Stimulated activated CD4-positive, alpha-beta T cell treated with anti-CD3 and anti-CD28 coated beads, TNF-alpha, amount 100 ng/mL, for 1 hour (primary cell): ENCODE measurements around the gene DNAJC13.

Experiments
- DNase-seq, 3 donors: peaks; one replicate each; pipeline ENCODE4 v3.0.0-alpha.2; 2020; ENCODE audit warnings: low read depth in 3 of 3, low spot score in 1 of 3

Gene DNAJC13

GRCh38 chr3:132461544-132461943 lies 44.2 kb downstream of the DNAJC13 start:
- no peak for DNase-seq

- DNase-seq, result no peak
Observed at GRCh38 chr3:132464066-132464465, 46.8 kb downstream of the DNAJC13 start.

- DNase-seq, result no peak
Observed at GRCh38 chr3:132469326-132469725, 52.0 kb downstream of the DNAJC13 start.

GRCh38 chr3:132486099-132486498 lies 68.8 kb downstream of the DNAJC13 start:
- no peak for DNase-seq

GRCh38 chr3:132488151-132488550 lies 70.8 kb downstream of the DNAJC13 start:
- no peak for DNase-seq

- no peak for DNase-seq
Observed at GRCh38 chr3:132499071-132499470, 81.8 kb downstream of the DNAJC13 start.

GRCh38 chr3:132503559-132503958 lies 86.3 kb downstream of the DNAJC13 start:
- no peak for DNase-seq

- DNase-seq, result no peak
Observed at GRCh38 chr3:132504375-132504933, 87.2 kb downstream of the DNAJC13 start.

- DNase-seq, result no peak
Observed at GRCh38 chr3:132507657-132508056, 90.4 kb downstream of the DNAJC13 start.

- no peak for DNase-seq
Observed at GRCh38 chr3:132509096-132509495, 91.8 kb downstream of the DNAJC13 start.

- no peak for DNase-seq
Observed at GRCh38 chr3:132509506-132509905, 92.2 kb downstream of the DNAJC13 start.

GRCh38 chr3:132513057-132513456 lies 95.8 kb downstream of the DNAJC13 start:
- no peak for DNase-seq

- no peak for DNase-seq
Observed at GRCh38 chr3:132517311-132517710, 100.0 kb downstream of the DNAJC13 start.

GRCh38 chr3:132519914-132520313 lies 102.6 kb downstream of the DNAJC13 start:
- no peak for DNase-seq

GRCh38 chr3:132521901-132522300 lies 104.6 kb downstream of the DNAJC13 start:
- DNase-seq, result no peak

- no peak for DNase-seq
Observed at GRCh38 chr3:132522353-132522752, 105.1 kb downstream of the DNAJC13 start.

GRCh38 chr3:132530624-132531023 lies 113.3 kb downstream of the DNAJC13 start:
- no peak for DNase-seq

- peak; percentile 5 to 14 (median 5) for DNase-seq
Observed at GRCh38 chr3:132535575-132536441, 118.5 kb downstream of the DNAJC13 start.

GRCh38 chr3:132536442-132537153 lies 119.3 kb downstream of the DNAJC13 start:
- no peak for DNase-seq

- DNase-seq, result no peak
Observed at GRCh38 chr3:132537297-132537696, 120.0 kb downstream of the DNAJC13 start.

- no peak for DNase-seq
Observed at GRCh38 chr3:132538072-132538471, 120.8 kb downstream of the DNAJC13 start.

- DNase-seq, result no peak
Observed at GRCh38 chr3:132539681-132540080, 122.4 kb downstream of the DNAJC13 start.
